Karpas-422 (cell line): ENCODE data around the gene SMPDL3A. TPM values are rescaled to one million over a fixed set of nuclear protein-coding genes. Genes with fewer than 3 reads are reported as not detected.

Experiments used
- DNase-seq: peaks from one replicate; pipeline ENCODE4 v3.0.0-alpha.2; 2015
- H2AFZ ChIP-seq: fragments of 200-600 bp; sonication (generic); 2 replicates; pipeline ENCODE4 v1.6.1; 2014; ENCODE audit warnings: antibody characterized with exemption, low read length, mixed read lengths
- H3K27ac ChIP-seq: fragments of 200-600 bp; sonication (generic); 2 replicates; pipeline ENCODE4 v1.5.1; 2014; ENCODE audit warnings: mild to moderate bottlenecking, low read length, moderate library complexity
- H3K27me3 ChIP-seq: fragments of 200-600 bp; sonication (generic); 2 replicates; pipeline ENCODE4 v1.6.1; 2014; ENCODE audit warnings: low read length, mixed read lengths
- H3K36me3 ChIP-seq: fragments of 200-600 bp; sonication (generic); 2 replicates; pipeline ENCODE4 v1.6.1; 2014; ENCODE audit warnings: low read length, mixed read lengths; ENCODE audit not compliant: insufficient read depth
- H3K4me1 ChIP-seq: fragments of 200-600 bp; sonication (generic); 2 replicates; pipeline ENCODE4 v1.6.1; 2014; ENCODE audit warnings: mild to moderate bottlenecking, low read length, mixed read lengths
- H3K4me2 ChIP-seq: fragments of 200-600 bp; sonication (generic); 2 replicates; pipeline ENCODE4 v1.6.1; 2014; ENCODE audit warnings: low read length, low read depth, mild to moderate bottlenecking; ENCODE audit not compliant: poor library complexity, severe bottlenecking
- H3K4me3 ChIP-seq: fragments of 200-600 bp; sonication (generic); 2 replicates; pipeline ENCODE4 v1.5.1; 2014; ENCODE audit warnings: mild to moderate bottlenecking, antibody characterized with exemption, low read length, mixed read lengths
- H3K79me2 ChIP-seq: fragments of 200-600 bp; sonication (generic); 2 replicates; pipeline ENCODE4 v1.6.1; 2014; ENCODE audit warnings: mild to moderate bottlenecking, low read length, mixed read lengths
- H3K9ac ChIP-seq: fragments of 200-600 bp; sonication (generic); 2 replicates; pipeline ENCODE4 v1.6.0; 2014; ENCODE audit warnings: low read length
- H3K9me2 ChIP-seq: fragments of 200-600 bp; sonication (generic), shearing (Covaris generic); replicated peaks from 2 replicates; pipeline ENCODE4 v1.6.0; 2014; ENCODE audit warnings: mild to moderate bottlenecking, low read length, moderate library complexity; ENCODE audit not compliant: insufficient read depth
- H3K9me3 ChIP-seq: fragments of 300-700, 200-600 bp; sonication (generic); 2 replicates; pipeline ENCODE4 v1.6.1; 2014; ENCODE audit warnings: low read length, mixed read lengths
- H4K20me1 ChIP-seq: fragments of 200-600 bp; sonication (generic); 2 replicates; pipeline ENCODE4 v1.6.1; 2014; ENCODE audit warnings: mild to moderate bottlenecking, antibody characterized with exemption, low read length, low read depth; ENCODE audit not compliant: insufficient read depth
- total RNA-seq: library from RNA; depleted of rRNA; stranded (reverse); fragments of >200 nt; shearing (Covaris generic); gene quantifications from 2 replicates; pipeline ENCODE4 v1.2.3, GENCODE V29; 2014; ENCODE audit warnings: low replicate concordance

The SMPDL3A gene
- total RNA-seq, 1 experiment from 2014 or later: not detected

DNA sequence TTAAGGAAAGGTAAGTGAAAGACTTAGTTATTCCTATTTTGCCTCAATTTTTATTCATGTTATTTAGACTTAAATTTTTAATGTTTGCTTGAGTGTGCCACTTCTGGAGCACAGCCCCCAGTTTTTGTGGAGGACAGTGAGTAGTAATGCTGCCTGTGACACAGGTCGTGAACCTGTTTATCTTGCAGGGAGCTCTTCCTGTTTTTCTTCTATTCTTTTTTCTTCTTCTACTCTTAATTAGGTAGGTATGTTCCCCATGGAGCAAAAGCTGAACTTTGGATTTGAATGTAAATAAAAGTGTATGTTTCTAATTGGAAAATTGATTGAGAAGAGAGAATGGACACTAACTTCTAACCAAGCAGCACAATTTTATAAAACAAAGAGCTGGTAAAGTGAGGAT lies 12.3 kb downstream of the SMPDL3A start:
- Histone ChIP-seq H3K27ac (no peak overlapping the region), H4K20me1 (no peaks in the 10 kb centered on the region), H3K9me2 (no peaks in the 10 kb centered on the region), H3K4me2 (no peak overlapping the region), H3K4me3 (no peak overlapping the region), H3K4me1 (no peaks in the 10 kb centered on the region), H2AFZ (no peak overlapping the region), H3K9ac (no peak overlapping the region), H3K27me3 (no peaks in the 10 kb centered on the region), H3K36me3 (no peaks in the 10 kb centered on the region), H3K79me2 (no peaks in the 10 kb centered on the region), H3K9me3 (no peaks in the 10 kb centered on the region)
- DNase-seq: no peak

GRCh38 chr6:122803171-122803661 lies 14.2 kb downstream of the SMPDL3A start:
- no peak overlapping the region for H3K9ac ChIP-seq
- DNase-seq: no peak
- no peaks in the 10 kb centered on the region for H4K20me1 ChIP-seq

DNA sequence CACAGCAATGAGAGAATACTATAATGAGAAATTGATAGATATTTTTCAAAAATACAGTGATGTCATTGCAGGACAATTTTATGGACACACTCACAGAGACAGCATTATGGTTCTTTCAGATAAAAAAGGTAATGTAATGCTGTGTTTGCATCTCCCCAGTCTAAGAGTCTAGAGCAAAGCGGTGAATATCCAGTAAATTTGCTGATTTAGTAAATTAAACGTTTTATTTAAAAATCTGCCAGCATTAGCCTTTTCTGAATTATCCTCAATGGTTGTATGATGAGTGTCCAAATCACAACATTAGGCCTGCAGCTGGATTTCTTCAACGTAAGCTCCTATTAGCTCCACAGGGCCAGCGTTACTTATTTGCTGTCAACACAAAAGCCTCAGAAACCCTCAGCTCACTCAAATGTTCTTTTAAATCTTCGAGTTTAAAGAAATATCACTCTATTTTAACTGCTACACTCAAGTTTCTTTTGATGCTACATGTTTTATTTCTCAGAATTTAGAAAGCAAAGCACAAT lies 16.0 kb downstream of the SMPDL3A start:
- H2AFZ ChIP-seq: no peak overlapping the region
- no peaks in the 10 kb centered on the region for H3K9me2 ChIP-seq
- H3K9me3 ChIP-seq: no peaks in the 10 kb centered on the region
- DNase-seq: no peak
- H3K36me3 ChIP-seq: no peaks in the 10 kb centered on the region
- H3K27ac ChIP-seq: no peak overlapping the region
- no peaks in the 10 kb centered on the region for H4K20me1 ChIP-seq
- H3K4me1 ChIP-seq: no peaks in the 10 kb centered on the region
- no peaks in the 10 kb centered on the region for H3K27me3 ChIP-seq
- H3K4me3 ChIP-seq: no peak overlapping the region
- H3K9ac ChIP-seq: no peak overlapping the region
- no peak overlapping the region for H3K4me2 ChIP-seq
- H3K79me2 ChIP-seq: no peaks in the 10 kb centered on the region

More at GRCh38 chr6:122803171-122803661, 14.2 kb downstream of the SMPDL3A start:
- H3K79me2 ChIP-seq: no peaks in the 10 kb centered on the region
- no peaks in the 10 kb centered on the region for H3K9me2 ChIP-seq
- H2AFZ ChIP-seq: no peak overlapping the region
- no peak overlapping the region for H3K27ac ChIP-seq
- H3K4me2 ChIP-seq: no peak overlapping the region
- H3K27me3 ChIP-seq: no peaks in the 10 kb centered on the region
- H3K4me1 ChIP-seq: no peaks in the 10 kb centered on the region
- H3K4me3 ChIP-seq: no peak overlapping the region
- H3K9me3 ChIP-seq: no peaks in the 10 kb centered on the region
- H3K36me3 ChIP-seq: no peaks in the 10 kb centered on the region

DNA sequence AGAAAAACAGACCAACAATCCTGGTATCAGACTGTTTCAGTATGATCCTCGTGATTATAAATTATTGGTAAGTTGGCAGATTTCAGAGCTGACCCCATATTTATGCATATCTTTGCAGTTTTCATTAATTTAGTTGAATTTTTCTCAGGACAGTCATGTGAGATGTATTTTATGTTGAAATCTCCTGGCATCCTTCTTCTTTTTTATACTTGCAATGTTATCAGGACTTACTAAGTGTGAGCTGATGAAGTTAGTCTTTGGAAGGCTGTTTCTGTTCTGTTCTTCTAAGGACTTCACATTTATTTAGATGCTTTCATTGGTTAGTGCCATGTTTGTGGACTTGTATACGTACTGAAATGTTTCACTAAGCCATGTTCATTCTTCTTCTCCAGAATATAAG lies 17.2 kb downstream of the SMPDL3A start:
- no peak overlapping the region for H3K4me3 ChIP-seq

DNA sequence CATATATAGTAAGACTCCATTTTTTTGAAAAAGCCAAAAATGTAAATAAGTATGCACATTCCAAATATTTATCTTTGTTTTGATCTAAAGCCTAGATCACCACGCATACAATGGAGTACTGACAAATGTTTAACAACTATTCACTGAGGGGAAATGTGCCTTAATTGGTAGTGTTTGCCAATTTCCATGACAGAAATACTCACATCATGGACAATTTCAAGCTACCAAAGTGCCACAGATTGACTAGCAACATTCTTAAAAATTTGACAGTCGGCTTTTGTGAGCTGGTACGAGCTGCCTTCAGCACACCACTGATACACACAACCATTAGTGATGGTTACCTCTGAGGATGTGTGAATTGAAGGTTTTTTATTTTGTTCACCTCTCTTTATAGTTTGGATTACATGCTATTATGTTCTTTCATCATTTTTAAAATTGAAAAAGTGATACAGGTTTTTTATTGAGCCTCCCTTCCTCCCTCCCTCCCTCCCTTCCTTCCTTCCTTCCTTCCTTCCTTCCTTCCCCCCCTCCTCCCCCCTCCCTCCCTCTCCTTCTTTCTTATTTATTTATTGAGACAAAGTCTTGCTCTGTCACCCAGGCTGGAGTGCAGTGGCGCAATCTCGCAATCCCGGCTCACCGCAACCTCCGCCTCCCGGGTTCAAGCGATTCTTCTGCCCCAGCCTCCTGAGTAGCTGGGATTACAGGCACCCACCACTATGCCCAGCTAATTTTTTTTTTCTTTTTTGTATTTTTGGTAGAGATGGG lies 19.2 kb downstream of the SMPDL3A start:
- no peaks in the 10 kb centered on the region for H3K4me1 ChIP-seq
- no peak overlapping the region for H2AFZ ChIP-seq
- H3K79me2 ChIP-seq: no peaks in the 10 kb centered on the region
- H3K27ac ChIP-seq: no peak overlapping the region
- H3K27me3 ChIP-seq: no peaks in the 10 kb centered on the region
- no peaks in the 10 kb centered on the region for H3K9me2 ChIP-seq
- no peak overlapping the region for H3K4me2 ChIP-seq
- no peak overlapping the region for H3K9ac ChIP-seq
- H3K9me3 ChIP-seq: no peaks in the 10 kb centered on the region
- DNase-seq: no peak
- H3K36me3 ChIP-seq: no peaks in the 10 kb centered on the region
- no peaks in the 10 kb centered on the region for H4K20me1 ChIP-seq
- no peak overlapping the region for H3K4me3 ChIP-seq

More for the DNA sequence above, 17.2 kb downstream of the SMPDL3A start:
- Histone ChIP-seq H4K20me1 (no peaks in the 10 kb centered on the region), H3K79me2 (no peaks in the 10 kb centered on the region), H3K9ac (no peak overlapping the region), H3K27me3 (no peaks in the 10 kb centered on the region), H3K27ac (no peak overlapping the region), H3K9me3 (no peaks in the 10 kb centered on the region), H3K9me2 (no peaks in the 10 kb centered on the region), H3K4me1 (no peaks in the 10 kb centered on the region), H2AFZ (no peak overlapping the region), H3K36me3 (no peaks in the 10 kb centered on the region), H3K4me2 (no peak overlapping the region)
- no peak for DNase-seq

DNA sequence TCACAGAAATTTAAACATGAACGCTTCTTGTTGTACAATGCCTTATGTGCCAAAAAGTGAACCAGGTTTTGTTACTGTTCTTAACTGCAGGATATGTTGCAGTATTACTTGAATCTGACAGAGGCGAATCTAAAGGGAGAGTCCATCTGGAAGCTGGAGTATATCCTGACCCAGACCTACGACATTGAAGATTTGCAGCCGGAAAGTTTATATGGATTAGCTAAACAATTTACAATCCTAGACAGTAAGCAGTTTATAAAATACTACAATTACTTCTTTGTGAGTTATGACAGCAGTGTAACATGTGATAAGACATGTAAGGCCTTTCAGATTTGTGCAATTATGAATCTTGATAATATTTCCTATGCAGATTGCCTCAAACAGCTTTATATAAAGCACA lies 19.9 kb downstream of the SMPDL3A start:
- Histone ChIP-seq H3K4me2 (no peak overlapping the region), H3K36me3 (no peaks in the 10 kb centered on the region), H3K27ac (no peak overlapping the region)

DNA sequence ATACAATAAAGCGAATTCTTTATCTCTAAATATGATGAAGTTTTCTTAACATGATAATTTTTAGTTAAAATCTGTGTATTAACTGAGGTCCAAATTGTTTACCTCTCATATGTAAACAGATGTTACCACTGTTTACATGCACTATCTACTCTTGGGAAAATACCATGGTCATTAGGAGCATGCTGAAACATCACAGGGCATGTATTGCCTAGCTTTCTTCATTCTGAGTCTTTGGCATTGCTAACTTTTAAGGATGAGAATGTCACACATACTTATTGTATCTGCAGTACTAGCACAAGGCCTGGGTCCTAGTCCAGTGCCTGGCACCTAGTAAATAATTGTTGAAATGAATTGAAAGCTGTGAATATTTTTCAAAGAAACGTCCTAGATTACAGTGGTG lies 20.6 kb downstream of the SMPDL3A start:
- H3K9ac ChIP-seq: no peak overlapping the region
- no peak overlapping the region for H3K4me3 ChIP-seq
- no peaks in the 10 kb centered on the region for H3K27me3 ChIP-seq
- DNase-seq: no peak
- no peak overlapping the region for H2AFZ ChIP-seq
- no peak overlapping the region for H3K27ac ChIP-seq
- no peaks in the 10 kb centered on the region for H4K20me1 ChIP-seq
- no peak overlapping the region for H3K4me2 ChIP-seq
- H3K79me2 ChIP-seq: no peaks in the 10 kb centered on the region
- no peaks in the 10 kb centered on the region for H3K4me1 ChIP-seq
- H3K9me3 ChIP-seq: no peaks in the 10 kb centered on the region
- H3K36me3 ChIP-seq: no peaks in the 10 kb centered on the region
- no peaks in the 10 kb centered on the region for H3K9me2 ChIP-seq

More for the DNA sequence above, 19.9 kb downstream of the SMPDL3A start:
- Histone ChIP-seq H3K4me1 (no peaks in the 10 kb centered on the region), H3K9me2 (no peaks in the 10 kb centered on the region), H3K9me3 (no peaks in the 10 kb centered on the region), H4K20me1 (no peaks in the 10 kb centered on the region), H3K9ac (no peak overlapping the region), H3K27me3 (no peaks in the 10 kb centered on the region), H2AFZ (no peak overlapping the region), H3K4me3 (no peak overlapping the region), H3K79me2 (no peaks in the 10 kb centered on the region)
- no peak for DNase-seq

DNA sequence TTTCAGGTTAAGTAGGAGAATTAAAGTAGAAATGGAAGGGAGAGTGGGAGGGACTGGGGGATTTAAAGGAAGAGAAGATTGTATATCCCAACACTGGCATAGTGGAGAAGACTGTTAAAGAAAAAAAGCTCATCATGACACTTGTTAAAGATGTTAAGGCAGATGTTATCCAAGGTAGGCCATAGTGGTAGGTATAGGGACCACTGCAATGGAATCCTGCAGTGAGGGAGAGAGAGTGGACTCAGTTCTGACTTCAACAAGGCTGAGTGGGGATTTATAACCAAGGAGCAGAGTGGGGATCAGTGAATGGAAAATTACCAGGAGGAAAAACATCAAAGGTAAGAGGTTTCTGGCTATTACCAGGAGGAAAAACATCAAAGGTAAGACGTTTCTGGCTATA lies 21.1 kb downstream of the SMPDL3A start:
- Histone ChIP-seq H3K27me3 (no peaks in the 10 kb centered on the region), H4K20me1 (no peaks in the 10 kb centered on the region), H3K4me1 (no peaks in the 10 kb centered on the region), H3K4me3 (no peak overlapping the region), H3K27ac (no peak overlapping the region), H3K9ac (no peak overlapping the region), H2AFZ (no peak overlapping the region), H3K9me2 (no peaks in the 10 kb centered on the region), H3K79me2 (no peaks in the 10 kb centered on the region), H3K36me3 (no peaks in the 10 kb centered on the region), H3K4me2 (no peak overlapping the region), H3K9me3 (no peaks in the 10 kb centered on the region)
- no peak for DNase-seq
